Liver (tissue), 9 donors: ENCODE data around the gene IL2RA. TPM values are rescaled to one million over a fixed set of nuclear protein-coding genes. Genes with fewer than 3 reads are reported as not detected.

Experiments used
- DNase-seq: peaks from one replicate; pipeline ENCODE4 v3.0.0-alpha.2; 2017; ENCODE audit warnings: low spot score
- H3K27ac ChIP-seq, 2 donors: one replicate each; pipeline ENCODE4 v1.7.0; 2013; ENCODE audit warnings: inconsistent platforms in 2 of 2, low read length in 2 of 2, control low read depth in 1 of 2, low read depth in 1 of 2, mild to moderate bottlenecking in 1 of 2
- H3K27me3 ChIP-seq, 4 donors: one replicate each; pipeline versions ENCODE4 v1.6.1 to v1.7.0; 2013; ENCODE audit warnings: low read length in 3 of 4, inconsistent platforms in 1 of 4, mild to moderate bottlenecking in 1 of 4, moderate library complexity in 1 of 4; ENCODE audit not compliant: control insufficient read depth in 4 of 4, insufficient read depth in 4 of 4
- H3K36me3 ChIP-seq, 4 donors: one replicate each; pipeline versions ENCODE4 v1.6.1 to v1.7.0; 2013; ENCODE audit warnings: low read length in 3 of 4, mild to moderate bottlenecking in 3 of 4, low read depth in 1 of 4, moderate library complexity in 1 of 4; ENCODE audit not compliant: control insufficient read depth in 4 of 4, insufficient read depth in 3 of 4
- H3K4me1 ChIP-seq, 4 donors: one replicate each; pipeline versions ENCODE4 v1.6.1 to v1.7.0; 2013; ENCODE audit warnings: low read length in 3 of 4, mild to moderate bottlenecking in 3 of 4, moderate library complexity in 1 of 4; ENCODE audit not compliant: control insufficient read depth in 4 of 4, insufficient read depth in 4 of 4
- H3K4me3 ChIP-seq, 3 donors: one replicate each; pipeline versions ENCODE4 v1.6.1 to v1.7.0; 2013; ENCODE audit warnings: low read length in 3 of 3, control low read depth in 1 of 3, low read depth in 1 of 3, mild to moderate bottlenecking in 1 of 3
- H3K9ac ChIP-seq, 2 donors: one replicate each; pipeline ENCODE4 v1.7.0; 2013; ENCODE audit warnings: low read length in 2 of 2, mild to moderate bottlenecking in 2 of 2, moderate library complexity in 2 of 2, control low read depth in 1 of 2, low read depth in 1 of 2
- H3K9me3 ChIP-seq, 4 donors: one replicate each; pipeline versions ENCODE4 v1.6.1 to v1.7.0; 2013; ENCODE audit warnings: low read length in 3 of 4; ENCODE audit not compliant: control insufficient read depth in 4 of 4
- EGR1 ChIP-seq, 2 donors: IDR thresholded peaks; 2 replicates each; pipeline ENCODE4 v1.6.1; 2016 to 2018; ENCODE audit warnings: antibody characterized with exemption in 2 of 2, low read depth in 2 of 2
- GABPA ChIP-seq, 2 donors: IDR thresholded peaks in 1 of 2; conservative IDR thresholded peaks in 1 of 2; 2 replicates each; pipeline ENCODE4 v1.6.1; 2016; ENCODE audit warnings: antibody characterized with exemption in 2 of 2, mild to moderate bottlenecking in 1 of 2, moderate library complexity in 1 of 2
- HNF4A ChIP-seq, 2 donors: conservative IDR thresholded peaks; 2 replicates each; pipeline ENCODE4 v1.6.1; 2016; ENCODE audit warnings: antibody characterized with exemption in 2 of 2, mild to moderate bottlenecking in 2 of 2
- HNF4G ChIP-seq: IDR thresholded peaks from 2 replicates; pipeline ENCODE4 v1.6.1; 2016; ENCODE audit warnings: antibody characterized with exemption
- RAD21 ChIP-seq, 2 donors: IDR thresholded peaks; 2 replicates each; pipeline ENCODE4 v1.6.1; 2016; ENCODE audit warnings: antibody characterized with exemption in 2 of 2, mild to moderate bottlenecking in 2 of 2
- SP1 ChIP-seq: IDR thresholded peaks from 2 replicates; pipeline ENCODE4 v1.6.1; 2018; ENCODE audit warnings: antibody characterized with exemption, mild to moderate bottlenecking
- TAF1 ChIP-seq: conservative IDR thresholded peaks from 2 replicates; pipeline ENCODE4 v1.6.1; 2016; ENCODE audit warnings: antibody characterized with exemption, mild to moderate bottlenecking
- WGBS: extraction: QIAGEN DNeasy Blood & Tissue Kit; methylation state at CpG from one replicate; pipeline ENCODE4 v1.1.7; 2013; 5-methylcytosine and 5-hydroxymethylcytosine counted together
- polyA plus RNA-seq, 2 donors: library from polyadenylated mRNA; stranded (reverse) in 1 of 2; unstranded in 1 of 2; fragments of 200-250 nt in 1 of 2; fragments of >200 nt in 1 of 2; fragmentation: Nextera tagmentation in 1 of 2; extraction: Ambion mirVana in 1 of 2; gene quantifications; one replicate each; pipeline versions ENCODE4 v1.2.1 to v1.2.3, GENCODE V29; 2013 to 2015
- total RNA-seq, 2 donors: library from RNA; depleted of rRNA; stranded (reverse); fragments of >200 nt; gene quantifications; one replicate each; pipeline ENCODE4 v1.2.3, GENCODE V29; 2014
- TF ChIP-seq, protein P1 (sequence below): IDR thresholded peaks from 2 replicates; pipeline ENCODE4 v1.6.1; 2016; ENCODE audit warnings: antibody characterized with exemption
- TF ChIP-seq, protein P2 (sequence below): IDR thresholded peaks from 2 replicates; pipeline ENCODE4 v1.6.1; 2016; ENCODE audit warnings: antibody characterized with exemption, mild to moderate bottlenecking
- TF ChIP-seq, protein P3 (sequence below): IDR thresholded peaks from 2 replicates; pipeline ENCODE4 v1.6.1; 2016; ENCODE audit warnings: antibody characterized with exemption
- TF ChIP-seq, protein P4 (sequence below): IDR thresholded peaks from 2 replicates; pipeline ENCODE4 v1.6.1; 2016; ENCODE audit warnings: antibody characterized with exemption
- TF ChIP-seq, protein P5 (sequence below): fragments of 150-350 bp; IDR thresholded peaks from 2 replicates; pipeline ENCODE4 v1.5.1; 2017; ENCODE audit warnings: improper control_type of control experiment, low read depth, low read length; ENCODE audit not compliant: missing input control
- donor health status: healthy.
- donor health status: healthy.
- donor health status: healthy.
- donor health status: healthy.
- donor health status: healthy.

The IL2RA gene
- total and polyA plus RNA-seq, 4 donors = 0.46 to 1.6 TPM; not detected in 2

DNA sequence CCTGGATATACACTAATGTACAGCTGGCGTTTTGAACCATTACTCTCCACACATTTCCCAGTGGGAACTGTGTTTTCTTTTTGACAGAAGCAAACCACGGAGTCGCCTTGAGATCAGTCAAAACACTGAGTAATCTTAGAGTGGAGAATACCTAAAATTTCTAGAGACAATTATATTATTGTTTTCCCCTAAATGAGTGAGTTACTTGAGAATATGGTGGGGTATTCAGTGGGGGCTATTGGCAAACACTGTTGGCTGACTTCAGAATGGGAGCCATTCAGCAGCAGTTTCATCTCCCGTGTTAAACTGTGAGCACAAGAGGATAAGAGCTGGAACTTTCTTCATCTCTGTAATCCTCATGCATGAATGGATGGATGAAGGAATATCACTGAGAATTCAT lies 6.2 kb downstream of the IL2RA start:
- H3K4me1 ChIP-seq = peaks cover 0 to 16% (median 11%) of the 10 kb centered on the region in 4 donors
- 92% methylated on average over 4 of the region's 4 CpGs for whole genome bisulfite sequencing
- DNase-seq = no peak
- no peak overlapping the region for H3K4me3 ChIP-seq
- H3K27me3 ChIP-seq = no peaks in the 10 kb centered on the region
- H3K36me3 ChIP-seq = no peaks in the 10 kb centered on the region
- TF ChIP-seq GABPA (IDR thresholded peaks at IDR 0.05 in 1 of 2, conservative IDR thresholded peaks at IDR 0.05 in 1 of 2) (no peak), SP1 (no peak), EGR1 (IDR thresholded peaks at IDR 0.05; ENCODE audit: low read depth in 2 of 2) (no peak), HNF4A (conservative IDR thresholded peaks at IDR 0.05) (no peak), HNF4G (no peak), TAF1 (no peak)
- TF ChIP-seq, protein P1, sequence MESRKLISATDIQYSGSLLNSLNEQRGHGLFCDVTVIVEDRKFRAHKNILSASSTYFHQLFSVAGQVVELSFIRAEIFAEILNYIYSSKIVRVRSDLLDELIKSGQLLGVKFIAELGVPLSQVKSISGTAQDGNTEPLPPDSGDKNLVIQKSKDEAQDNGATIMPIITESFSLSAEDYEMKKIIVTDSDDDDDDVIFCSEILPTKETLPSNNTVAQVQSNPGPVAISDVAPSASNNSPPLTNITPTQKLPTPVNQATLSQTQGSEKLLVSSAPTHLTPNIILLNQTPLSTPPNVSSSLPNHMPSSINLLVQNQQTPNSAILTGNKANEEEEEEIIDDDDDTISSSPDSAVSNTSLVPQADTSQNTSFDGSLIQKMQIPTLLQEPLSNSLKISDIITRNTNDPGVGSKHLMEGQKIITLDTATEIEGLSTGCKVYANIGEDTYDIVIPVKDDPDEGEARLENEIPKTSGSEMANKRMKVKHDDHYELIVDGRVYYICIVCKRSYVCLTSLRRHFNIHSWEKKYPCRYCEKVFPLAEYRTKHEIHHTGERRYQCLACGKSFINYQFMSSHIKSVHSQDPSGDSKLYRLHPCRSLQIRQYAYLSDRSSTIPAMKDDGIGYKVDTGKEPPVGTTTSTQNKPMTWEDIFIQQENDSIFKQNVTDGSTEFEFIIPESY = no peak
- TF ChIP-seq, protein P2, sequence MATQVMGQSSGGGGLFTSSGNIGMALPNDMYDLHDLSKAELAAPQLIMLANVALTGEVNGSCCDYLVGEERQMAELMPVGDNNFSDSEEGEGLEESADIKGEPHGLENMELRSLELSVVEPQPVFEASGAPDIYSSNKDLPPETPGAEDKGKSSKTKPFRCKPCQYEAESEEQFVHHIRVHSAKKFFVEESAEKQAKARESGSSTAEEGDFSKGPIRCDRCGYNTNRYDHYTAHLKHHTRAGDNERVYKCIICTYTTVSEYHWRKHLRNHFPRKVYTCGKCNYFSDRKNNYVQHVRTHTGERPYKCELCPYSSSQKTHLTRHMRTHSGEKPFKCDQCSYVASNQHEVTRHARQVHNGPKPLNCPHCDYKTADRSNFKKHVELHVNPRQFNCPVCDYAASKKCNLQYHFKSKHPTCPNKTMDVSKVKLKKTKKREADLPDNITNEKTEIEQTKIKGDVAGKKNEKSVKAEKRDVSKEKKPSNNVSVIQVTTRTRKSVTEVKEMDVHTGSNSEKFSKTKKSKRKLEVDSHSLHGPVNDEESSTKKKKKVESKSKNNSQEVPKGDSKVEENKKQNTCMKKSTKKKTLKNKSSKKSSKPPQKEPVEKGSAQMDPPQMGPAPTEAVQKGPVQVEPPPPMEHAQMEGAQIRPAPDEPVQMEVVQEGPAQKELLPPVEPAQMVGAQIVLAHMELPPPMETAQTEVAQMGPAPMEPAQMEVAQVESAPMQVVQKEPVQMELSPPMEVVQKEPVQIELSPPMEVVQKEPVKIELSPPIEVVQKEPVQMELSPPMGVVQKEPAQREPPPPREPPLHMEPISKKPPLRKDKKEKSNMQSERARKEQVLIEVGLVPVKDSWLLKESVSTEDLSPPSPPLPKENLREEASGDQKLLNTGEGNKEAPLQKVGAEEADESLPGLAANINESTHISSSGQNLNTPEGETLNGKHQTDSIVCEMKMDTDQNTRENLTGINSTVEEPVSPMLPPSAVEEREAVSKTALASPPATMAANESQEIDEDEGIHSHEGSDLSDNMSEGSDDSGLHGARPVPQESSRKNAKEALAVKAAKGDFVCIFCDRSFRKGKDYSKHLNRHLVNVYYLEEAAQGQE = no peak
- no peak overlapping the region for H3K9ac ChIP-seq
- no peak overlapping the region for H3K27ac ChIP-seq
- no peaks in the 10 kb centered on the region for H3K9me3 ChIP-seq

DNA sequence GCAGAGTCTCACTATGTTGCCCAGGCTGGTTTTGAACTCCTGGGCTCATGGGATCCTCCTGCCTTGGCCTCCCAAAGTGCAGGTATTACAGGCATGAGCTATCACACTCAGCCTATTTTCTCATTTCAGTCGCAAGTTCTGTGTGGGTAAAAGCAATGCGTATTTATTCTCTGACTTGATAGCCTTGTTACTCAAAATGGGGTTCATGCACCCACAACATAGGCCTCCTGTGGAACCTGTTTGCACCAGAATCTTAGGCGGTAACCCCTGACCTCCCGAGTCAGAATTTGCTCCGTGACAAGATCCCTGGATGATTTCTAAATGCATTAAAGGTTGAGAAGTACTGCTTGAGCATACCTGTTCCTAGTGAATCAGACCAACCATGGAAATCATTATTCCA lies 7.3 kb downstream of the IL2RA start:
- no peaks in the 10 kb centered on the region for H3K9me3 ChIP-seq
- H3K9ac ChIP-seq = no peak overlapping the region
- no peak overlapping the region for H3K4me3 ChIP-seq
- TF ChIP-seq, protein P1 = no peak
- TF ChIP-seq, protein P3, sequence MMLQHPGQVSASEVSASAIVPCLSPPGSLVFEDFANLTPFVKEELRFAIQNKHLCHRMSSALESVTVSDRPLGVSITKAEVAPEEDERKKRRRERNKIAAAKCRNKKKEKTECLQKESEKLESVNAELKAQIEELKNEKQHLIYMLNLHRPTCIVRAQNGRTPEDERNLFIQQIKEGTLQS = no peak
- TF ChIP-seq, protein P4, sequence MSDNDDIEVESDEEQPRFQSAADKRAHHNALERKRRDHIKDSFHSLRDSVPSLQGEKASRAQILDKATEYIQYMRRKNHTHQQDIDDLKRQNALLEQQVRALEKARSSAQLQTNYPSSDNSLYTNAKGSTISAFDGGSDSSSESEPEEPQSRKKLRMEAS = no peak
- TF ChIP-seq GABPA (IDR thresholded peaks at IDR 0.05 in 1 of 2, conservative IDR thresholded peaks at IDR 0.05 in 1 of 2) = no peak
- TF ChIP-seq, protein P2 = no peak
- TF ChIP-seq EGR1 (IDR thresholded peaks at IDR 0.05; ENCODE audit: low read depth in 2 of 2) = no peak
- TF ChIP-seq, protein P5, sequence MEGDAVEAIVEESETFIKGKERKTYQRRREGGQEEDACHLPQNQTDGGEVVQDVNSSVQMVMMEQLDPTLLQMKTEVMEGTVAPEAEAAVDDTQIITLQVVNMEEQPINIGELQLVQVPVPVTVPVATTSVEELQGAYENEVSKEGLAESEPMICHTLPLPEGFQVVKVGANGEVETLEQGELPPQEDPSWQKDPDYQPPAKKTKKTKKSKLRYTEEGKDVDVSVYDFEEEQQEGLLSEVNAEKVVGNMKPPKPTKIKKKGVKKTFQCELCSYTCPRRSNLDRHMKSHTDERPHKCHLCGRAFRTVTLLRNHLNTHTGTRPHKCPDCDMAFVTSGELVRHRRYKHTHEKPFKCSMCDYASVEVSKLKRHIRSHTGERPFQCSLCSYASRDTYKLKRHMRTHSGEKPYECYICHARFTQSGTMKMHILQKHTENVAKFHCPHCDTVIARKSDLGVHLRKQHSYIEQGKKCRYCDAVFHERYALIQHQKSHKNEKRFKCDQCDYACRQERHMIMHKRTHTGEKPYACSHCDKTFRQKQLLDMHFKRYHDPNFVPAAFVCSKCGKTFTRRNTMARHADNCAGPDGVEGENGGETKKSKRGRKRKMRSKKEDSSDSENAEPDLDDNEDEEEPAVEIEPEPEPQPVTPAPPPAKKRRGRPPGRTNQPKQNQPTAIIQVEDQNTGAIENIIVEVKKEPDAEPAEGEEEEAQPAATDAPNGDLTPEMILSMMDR = no peak
- no peak for TF ChIP-seq RAD21 (IDR thresholded peaks at IDR 0.05)
- no peak for TF ChIP-seq SP1
- 95% methylated on average over 5 of the region's 5 CpGs for WGBS
- H3K27me3 ChIP-seq = no peaks in the 10 kb centered on the region
- peak overlapping the region; percentile 73 to 82 for H3K27ac ChIP-seq
- peaks cover 0 to 16% (median 11%) of the 10 kb centered on the region in 4 donors for H3K4me1 ChIP-seq
- H3K36me3 ChIP-seq = no peaks in the 10 kb centered on the region
- DNase-seq = peak; percentile 10
